Measurements from ENCODE around the gene GRIFIN. TPM values are rescaled to one million over a fixed set of nuclear protein-coding genes. Genes with fewer than 3 reads are reported as not detected.

GRIFIN gene
- total and polyA plus RNA-seq, 2 donors (not counting 1 experiment from before 2014, with no cell fraction given), result not detected

DNA sequence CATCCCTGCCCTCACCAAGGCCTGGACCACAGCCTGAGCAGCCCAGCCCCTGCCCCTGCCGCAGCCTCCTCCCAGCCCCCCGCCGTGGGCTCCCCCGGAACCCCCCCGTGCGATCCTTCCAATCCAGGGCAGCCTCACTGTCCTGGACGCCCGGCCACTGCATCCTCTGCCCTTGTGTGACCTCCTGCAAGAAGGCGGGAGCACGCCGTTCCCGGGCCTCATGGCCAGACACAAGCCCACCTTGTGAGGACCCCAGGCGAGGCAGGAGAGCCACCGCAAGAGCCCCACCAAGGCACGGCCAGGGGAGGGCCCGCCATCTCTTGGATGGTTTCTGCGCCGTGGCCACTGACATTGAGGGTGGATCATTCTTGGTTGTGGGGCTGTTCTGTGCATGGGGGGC, 35.6 kb upstream of the GRIFIN start:
- ATAC-seq (ENCODE audit: low read depth), result no peak
- Histone ChIP-seq H4K20me1 (ENCODE audit: control insufficient read depth, insufficient read depth, low read length, poor library complexity, severe bottlenecking) (no peaks in the 10 kb centered on the region), H3K79me2 (ENCODE audit: control insufficient read depth, insufficient read depth, low read length) (peaks cover 27% of the 10 kb centered on the region), H3K4me3 (ENCODE audit: control extremely low read depth in 1 of 5, extremely low read depth in 1 of 5, insufficient read depth in 1 of 5, low read depth in 2 of 5, low read length in 4 of 5) (peak overlapping the region in 4 of 5 experiments; percentile 37 to 51 (median 40)), H2AFZ (ENCODE audit: insufficient read depth, low read depth, low read length, poor library complexity, severe bottlenecking) (no peak overlapping the region), H3K4me2 (replicated peaks; ENCODE audit: low read depth, low read length, poor library complexity, severe bottlenecking) (peak overlapping the region; percentile 93), H3K27ac (ENCODE audit: low read length in 2 of 2) (peak overlapping the region; percentile 99 to 100), H3K27me3 (replicated peaks in 1 of 4; ENCODE audit: control extremely low read depth in 1 of 4, control insufficient read depth in 3 of 4, insufficient read depth in 4 of 4, low read length in 3 of 4) (no peaks in the 10 kb centered on the region), H3K4me1 (ENCODE audit: control insufficient read depth in 2 of 2, insufficient read depth in 2 of 2, low read length in 2 of 2) (peaks cover 60 to 71% of the 10 kb centered on the region in 2 donors), H3K9ac (ENCODE audit: low read length) (peak overlapping the region; percentile 70), H3K36me3 (replicated peaks in 1 of 2; ENCODE audit: control extremely low read depth in 1 of 2, control insufficient read depth in 1 of 2, extremely low read depth in 1 of 2, insufficient read depth in 2 of 2, low read length in 1 of 2) (no peaks in the 10 kb centered on the region), H3K9me3 (ENCODE audit: control extremely low read depth in 1 of 3, control insufficient read depth in 2 of 3, insufficient read depth in 1 of 3, low read length in 2 of 3) (no peaks in the 10 kb centered on the region)
- CTCF ChIA-PET, result interaction anchor here (0.8 to 5.0 kb wide), 8 partner anchors 9 to 198 kb away, joined by 3 to 34 read pairs (median 10); no protein-coding TSS in a partner anchor
- no peaks in the 10 kb centered on the region for H3K9me3 Mint-ChIP-seq (ENCODE audit: insufficient read depth)
- H3K27ac Mint-ChIP-seq, result peak overlapping the region; percentile 99
- POLR2A ChIA-PET, result interaction anchor here (0.8 to 7.5 kb wide), 12 partner anchors 9 to 198 kb away, joined by 3 to 340 read pairs (median 4); partner anchors contain the start of genes BRAT1, CHST12 and LFNG
- intact Hi-C loops (cut with micrococcal nuclease), result loop anchor here (1.0 to 2.0 kb wide), 3 partner anchors 8 to 35 kb away; partner anchors contain the start of genes GRIFIN and LFNG
- TF ChIP-seq, protein P1, sequence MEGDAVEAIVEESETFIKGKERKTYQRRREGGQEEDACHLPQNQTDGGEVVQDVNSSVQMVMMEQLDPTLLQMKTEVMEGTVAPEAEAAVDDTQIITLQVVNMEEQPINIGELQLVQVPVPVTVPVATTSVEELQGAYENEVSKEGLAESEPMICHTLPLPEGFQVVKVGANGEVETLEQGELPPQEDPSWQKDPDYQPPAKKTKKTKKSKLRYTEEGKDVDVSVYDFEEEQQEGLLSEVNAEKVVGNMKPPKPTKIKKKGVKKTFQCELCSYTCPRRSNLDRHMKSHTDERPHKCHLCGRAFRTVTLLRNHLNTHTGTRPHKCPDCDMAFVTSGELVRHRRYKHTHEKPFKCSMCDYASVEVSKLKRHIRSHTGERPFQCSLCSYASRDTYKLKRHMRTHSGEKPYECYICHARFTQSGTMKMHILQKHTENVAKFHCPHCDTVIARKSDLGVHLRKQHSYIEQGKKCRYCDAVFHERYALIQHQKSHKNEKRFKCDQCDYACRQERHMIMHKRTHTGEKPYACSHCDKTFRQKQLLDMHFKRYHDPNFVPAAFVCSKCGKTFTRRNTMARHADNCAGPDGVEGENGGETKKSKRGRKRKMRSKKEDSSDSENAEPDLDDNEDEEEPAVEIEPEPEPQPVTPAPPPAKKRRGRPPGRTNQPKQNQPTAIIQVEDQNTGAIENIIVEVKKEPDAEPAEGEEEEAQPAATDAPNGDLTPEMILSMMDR (IDR thresholded peaks at IDR 0.05), result no peak
- TF ChIP-seq EZH2 (IDR thresholded peaks at IDR 0.05; ENCODE audit: borderline replicate concordance, insufficient read depth, low read depth, low read length, poor library complexity, severe bottlenecking), result no peak
- no peak for DNase-seq
- WGBS (ENCODE audit: insufficient coverage), result 20% methylated on average over 16 of the region's 18 CpGs
- peaks cover 63% of the 10 kb centered on the region for H3K4me1 Mint-ChIP-seq
- no peaks in the 10 kb centered on the region for H3K27me3 Mint-ChIP-seq
- H3K4me3 Mint-ChIP-seq, result peak overlapping the region; percentile 88
